Hepatocyte (in vitro differentiated cells): ENCODE data around the gene SPINT3.

ENCODE experiments used
- CTCF ChIP-seq: fragments of 200-600 bp; sonication (generic); IDR thresholded peaks from 2 replicates; pipeline ENCODE4 v1.5.1; 2016; ENCODE audit warnings: antibody characterized with exemption, mild to moderate bottlenecking; ENCODE audit not compliant: poor library complexity
- EZH2 ChIP-seq: fragments of 200-600 bp; sonication (generic); IDR thresholded peaks from 2 replicates; pipeline ENCODE4 v1.6.1; 2016; ENCODE audit warnings: antibody characterized with exemption, mild to moderate bottlenecking, borderline replicate concordance
- EZH2phosphoT487 ChIP-seq: fragments of 200-600 bp; sonication (generic); IDR thresholded peaks from one replicate; pipeline ENCODE4 v1.6.1; 2018; ENCODE audit warnings: antibody characterized with exemption, mild to moderate bottlenecking, low read depth, moderate library complexity; ENCODE audit not compliant: unreplicated experiment, severe bottlenecking

- no peak for TF ChIP-seq CTCF
- no peak for TF ChIP-seq EZH2phosphoT487
- TF ChIP-seq EZH2: no peak
Measured at GRCh38 chr20:45552456-45552855, 37.0 kb upstream of the SPINT3 start.
